ENCODE results near the gene KCNJ5. TPM values are rescaled to one million over a fixed set of nuclear protein-coding genes. Genes with fewer than 3 reads are reported as not detected.
A peak's percentile ranks its signal among the peaks of the same experiment; 100 is the strongest.

Gene KCNJ5
- polyA plus RNA-seq (ENCODE audit: insufficient read length): 3.6 TPM
- long read RNA-seq, donor 1, full-length matches to known transcripts: 3 of 3 reads
- long read RNA-seq, donor 1, partial matches to known transcripts: 0 of 3 reads
- long read RNA-seq, donor 1, other reads (novel, unspliced or antisense): 0 of 3 reads
- long read RNA-seq, donor 2, full-length matches to known transcripts: 4 of 25 reads
- long read RNA-seq, donor 2, partial matches to known transcripts: 10 of 25 reads
- long read RNA-seq, donor 2, other reads (novel, unspliced or antisense): 11 of 25 reads
- long read RNA-seq, donor 3, full-length matches to known transcripts: 3 of 3 reads
- long read RNA-seq, donor 3, partial matches to known transcripts: 0 of 3 reads
- long read RNA-seq, donor 3, other reads (novel, unspliced or antisense): 0 of 3 reads
- long read RNA-seq, donor 4: 0 reads
- long read RNA-seq, donor 5, full-length matches to known transcripts: 2 of 2 reads
- long read RNA-seq, donor 5, partial matches to known transcripts: 0 of 2 reads
- long read RNA-seq, donor 5, other reads (novel, unspliced or antisense): 0 of 2 reads
- long read RNA-seq, donor 6, full-length matches to known transcripts: 3 of 3 reads
- long read RNA-seq, donor 6, partial matches to known transcripts: 0 of 3 reads
- long read RNA-seq, donor 6, other reads (novel, unspliced or antisense): 0 of 3 reads
- long read RNA-seq, donor 7, full-length matches to known transcripts: 1 of 1 reads
- long read RNA-seq, donor 7, partial matches to known transcripts: 0 of 1 reads
- long read RNA-seq, donor 7, other reads (novel, unspliced or antisense): 0 of 1 reads
- long read RNA-seq, donor 8, partial matches to known transcripts: 0 of 1 reads
- long read RNA-seq, donor 8, other reads (novel, unspliced or antisense): 0 of 1 reads

DNA sequence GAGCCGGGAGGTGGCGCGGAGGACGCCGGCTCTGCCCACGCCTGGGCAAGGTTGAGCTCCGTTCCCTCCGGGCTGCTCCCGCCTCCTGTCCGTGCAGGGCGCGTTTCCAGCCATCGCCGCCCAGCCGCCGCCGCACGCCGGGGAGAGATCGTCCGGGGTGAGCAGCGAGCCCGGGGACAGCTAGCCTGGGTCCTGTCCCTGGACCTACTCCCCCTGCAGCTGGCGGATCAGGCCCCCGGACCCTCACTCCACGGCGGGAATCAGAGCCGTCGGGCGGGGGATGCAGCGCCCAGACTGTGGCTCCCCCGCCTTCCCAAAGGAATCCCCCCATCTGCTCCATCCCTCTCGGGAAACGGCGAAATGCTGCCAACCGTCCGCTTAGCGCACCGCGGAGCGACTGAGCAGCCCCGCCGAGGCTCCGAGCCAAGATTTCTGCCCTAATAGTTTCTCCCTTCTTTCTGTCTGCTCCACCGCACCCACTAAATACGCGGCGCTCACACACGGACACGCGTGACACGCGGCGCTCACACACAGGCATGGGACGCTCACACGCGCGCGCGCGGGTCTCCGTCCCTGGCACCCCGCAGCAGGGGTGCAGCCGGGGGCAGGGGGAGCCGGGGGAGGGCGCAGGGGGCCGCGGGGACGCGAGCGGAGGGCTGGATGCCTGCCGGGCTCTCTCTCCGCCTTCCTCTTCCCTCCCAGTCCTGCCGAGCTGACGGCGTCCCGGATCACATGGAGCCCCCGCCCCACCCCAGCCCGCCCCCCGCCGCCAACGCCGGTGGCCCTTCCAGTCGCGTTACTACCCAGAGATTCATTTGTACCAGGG, at the start of gene KCNJ5:
TSS of gene KCNJ5 (plus strand) at position 814 of the 826 bp plus-strand sequence. CDS start 19,918 bp downstream, outside the sequence.
- DNase-seq: no peak

DNA sequence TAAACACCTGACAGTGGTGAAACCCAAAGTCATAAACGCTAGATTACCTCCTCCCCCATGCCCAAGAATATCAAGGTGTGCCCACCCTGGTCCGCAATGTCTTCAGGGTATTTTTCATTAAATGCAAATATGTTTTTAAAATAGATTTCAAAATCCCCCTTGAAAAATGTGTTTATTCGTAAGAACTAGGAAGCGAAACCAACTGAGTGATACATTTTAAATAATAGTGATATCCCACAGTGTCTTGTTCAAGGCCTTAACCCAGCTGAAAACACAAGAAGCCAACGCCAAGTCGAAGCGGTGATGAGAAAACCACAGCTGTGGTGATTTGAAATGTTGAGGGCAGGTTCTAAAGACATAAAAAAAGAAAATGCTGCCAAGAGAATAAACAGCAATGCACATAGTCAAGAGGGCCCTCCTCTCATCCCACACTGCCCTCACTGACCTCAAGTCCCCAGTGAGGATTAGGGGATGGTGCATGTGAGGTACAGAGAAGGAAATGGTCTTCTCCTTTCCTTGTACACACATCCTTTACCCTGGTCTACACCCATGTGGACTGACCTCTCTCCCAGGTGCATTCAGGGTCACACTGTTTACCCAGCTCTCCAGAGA, 49.6 kb upstream of the KCNJ5 start:
- DNase-seq: no peak

DNA sequence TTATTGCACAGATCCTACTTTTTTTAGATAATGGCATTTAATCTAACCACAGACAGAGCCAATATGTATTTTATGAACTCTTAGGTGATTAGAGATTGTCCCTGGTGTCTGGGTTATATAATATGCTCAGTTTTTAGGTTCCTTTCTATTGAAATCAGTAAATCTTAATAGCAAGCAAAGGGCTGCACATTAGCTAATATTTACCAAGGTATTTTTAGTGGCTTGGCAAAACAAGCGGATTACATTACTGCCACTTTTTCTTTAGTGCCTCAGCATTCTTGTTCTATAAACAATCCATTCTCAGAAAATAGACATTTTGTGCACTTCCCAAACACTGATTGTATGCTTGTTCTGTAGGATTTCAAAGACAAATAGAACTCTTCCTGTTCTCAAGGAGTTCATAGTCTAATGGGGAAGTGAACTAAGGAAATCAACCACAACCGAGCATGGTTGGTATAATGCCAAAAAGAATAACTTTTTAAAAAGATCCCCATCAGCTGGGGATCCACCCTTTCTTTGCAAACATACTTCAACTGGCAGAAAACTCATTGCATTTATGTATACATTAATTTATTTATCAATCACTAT, 47.9 kb upstream of the KCNJ5 start:
- DNase-seq: no peak

DNA sequence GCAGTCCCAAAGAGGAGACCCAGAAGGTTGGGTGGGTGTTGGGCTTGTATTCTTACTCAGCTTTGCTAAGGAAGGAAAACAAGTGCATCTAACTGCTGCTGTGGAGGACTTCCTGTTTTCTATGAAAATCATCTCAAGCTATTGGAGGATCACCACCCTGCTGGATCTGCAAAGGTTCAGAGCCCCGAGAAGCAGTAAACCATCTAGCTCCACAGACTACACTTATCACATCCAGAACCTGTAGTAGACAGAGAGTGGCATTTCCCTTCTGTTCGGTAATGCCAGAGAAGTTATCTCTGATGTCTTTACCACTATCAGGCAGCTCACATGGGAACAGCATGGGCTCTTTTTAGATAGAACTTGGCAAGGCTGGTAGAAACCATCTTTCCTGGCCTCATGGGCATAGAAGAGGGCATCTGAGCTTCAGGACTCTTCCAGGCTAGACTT, 45.8 kb upstream of the KCNJ5 start:
- no peak for DNase-seq

DNA sequence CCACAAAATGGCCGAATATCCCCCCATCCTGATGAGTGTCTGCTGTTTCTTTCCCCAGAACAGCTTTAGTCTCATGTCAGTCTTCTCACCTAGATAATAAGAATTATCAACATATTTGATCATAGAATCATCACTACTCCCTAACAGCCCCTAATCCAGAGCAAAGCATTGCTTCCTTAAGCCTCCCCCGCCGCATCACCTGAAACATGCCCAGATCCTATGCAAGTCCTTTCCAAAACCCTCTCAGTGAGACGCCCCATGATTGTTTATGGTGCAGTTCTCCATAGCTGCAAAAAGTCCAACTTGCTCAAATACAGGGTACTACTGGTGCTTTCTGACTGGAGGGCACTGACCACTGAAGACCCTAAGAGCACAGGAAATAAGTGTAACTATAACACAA, 44.2 kb upstream of the KCNJ5 start:
- DNase-seq: no peak

DNA sequence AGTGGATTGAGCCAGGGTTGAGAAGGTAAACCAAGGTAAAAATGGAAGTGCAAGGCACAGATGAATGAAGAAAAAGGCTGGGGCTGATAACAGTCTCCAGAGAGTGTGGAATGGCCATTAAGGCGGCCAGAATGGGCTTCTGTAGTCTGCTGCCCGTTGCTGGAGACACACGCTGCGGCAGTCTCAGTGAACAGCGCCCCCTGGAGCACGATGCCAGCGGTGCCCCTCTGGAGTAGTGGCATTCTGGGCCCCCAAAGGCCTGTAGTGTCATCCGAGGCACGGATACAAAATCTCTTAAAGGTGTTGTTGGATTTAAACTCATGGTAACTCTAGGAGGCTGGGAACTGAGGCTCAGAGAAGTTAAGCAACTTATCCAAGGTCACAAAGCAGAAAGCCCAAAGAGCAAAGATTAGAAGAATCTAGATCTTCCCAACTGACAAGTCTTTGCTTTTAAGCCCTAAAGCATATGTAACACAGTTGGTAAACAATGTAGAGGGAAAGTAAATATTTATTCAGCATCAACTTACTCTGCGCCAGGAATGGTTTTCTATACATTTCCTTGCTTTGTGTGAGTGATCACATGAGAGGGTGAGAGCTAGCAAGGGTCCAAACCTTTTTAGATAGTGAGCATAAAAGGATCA, 42.2 kb upstream of the KCNJ5 start:
- no peak for DNase-seq

DNA sequence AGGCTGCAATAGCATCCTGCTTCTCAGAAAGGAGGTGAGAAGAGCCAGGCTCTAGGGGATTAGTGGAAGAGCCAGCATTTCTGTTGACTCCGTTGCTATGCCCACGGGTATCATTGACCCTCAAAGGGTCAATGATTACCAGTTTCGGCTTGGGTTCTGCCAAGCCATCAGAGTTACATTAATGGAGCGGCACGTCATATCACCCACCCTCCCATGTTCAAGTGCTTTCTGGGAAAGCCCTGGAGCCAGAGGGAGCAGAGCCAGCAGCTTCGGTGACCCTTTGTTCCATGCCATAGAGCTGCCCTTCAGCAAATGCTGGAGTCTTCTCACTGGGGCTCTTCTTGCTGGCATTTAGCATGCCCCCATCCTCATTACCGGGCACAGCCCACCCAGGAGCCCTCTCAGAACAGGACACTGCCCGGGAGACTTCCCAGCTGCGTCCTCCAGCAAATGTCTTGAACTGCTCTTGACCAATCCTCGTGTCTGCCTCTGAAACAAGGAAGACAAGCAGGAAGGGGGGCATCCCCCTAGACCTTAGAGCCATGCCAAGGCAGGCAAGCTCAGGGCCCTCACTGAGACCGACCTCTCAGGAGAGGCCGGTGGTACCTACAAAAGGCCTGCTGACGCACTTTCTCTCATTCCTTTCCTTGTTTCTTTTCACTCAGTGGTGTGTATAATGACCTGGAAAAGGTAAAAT, 38.7 kb upstream of the KCNJ5 start:
- no peak for DNase-seq

DNA sequence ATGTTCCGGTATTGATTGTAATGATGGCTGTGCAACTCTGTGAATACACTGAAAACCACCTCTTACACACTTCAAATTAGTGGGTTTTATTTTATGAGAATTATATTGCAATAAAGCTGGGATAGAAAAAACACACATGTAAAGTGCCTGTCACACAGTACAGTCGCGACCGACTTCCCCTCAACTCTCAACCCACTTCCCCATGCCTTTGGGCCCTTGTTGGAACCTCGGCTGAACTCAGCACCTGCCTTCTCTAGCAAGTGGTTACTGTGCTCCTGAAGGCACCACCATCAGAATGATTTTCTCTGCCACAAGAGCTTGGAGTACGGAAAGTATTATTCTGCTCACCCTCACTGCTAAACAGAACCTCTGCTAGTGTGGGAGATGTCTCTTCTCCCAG, 37.6 kb upstream of the KCNJ5 start:
- no peak for DNase-seq

DNA sequence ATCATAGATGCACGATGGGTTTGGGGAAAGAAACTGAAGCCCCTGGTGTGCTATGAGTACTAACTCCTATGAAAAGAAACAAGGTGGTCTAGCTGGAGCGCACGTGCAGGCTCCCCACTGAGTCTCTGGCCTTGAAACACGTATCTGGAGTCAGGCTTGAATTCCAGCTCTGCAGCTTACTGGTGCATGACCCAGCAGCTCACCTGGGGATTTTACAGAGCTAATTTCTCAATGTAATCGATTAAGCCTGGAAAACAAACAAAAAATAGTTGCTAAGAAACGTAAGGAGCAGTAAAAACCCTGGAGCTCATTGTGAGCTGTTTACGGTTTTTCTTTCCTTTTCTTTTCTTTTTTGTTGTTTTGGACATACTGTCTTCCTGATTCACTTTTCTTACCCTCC, 36.3 kb upstream of the KCNJ5 start:
- DNase-seq: no peak

DNA sequence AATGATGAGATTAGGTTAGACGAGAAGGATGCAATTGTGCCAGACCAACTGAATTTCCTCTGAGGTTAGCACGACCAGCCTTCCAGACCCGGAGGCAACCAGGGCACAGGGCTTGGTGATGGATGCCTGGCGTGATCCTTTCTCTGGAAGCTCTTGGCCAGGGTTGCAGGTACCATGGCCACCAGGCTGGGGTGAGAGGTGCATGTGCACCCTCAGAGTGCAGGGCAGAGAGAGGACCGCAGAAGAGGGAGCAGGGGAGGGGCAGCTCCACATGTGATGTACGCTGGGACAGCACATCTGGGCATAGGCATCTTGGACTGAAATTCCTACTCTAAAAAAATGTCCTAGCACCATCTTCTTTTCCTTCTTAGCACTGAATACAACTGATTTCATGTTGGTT, 34.9 kb upstream of the KCNJ5 start:
- DNase-seq: no peak

DNA sequence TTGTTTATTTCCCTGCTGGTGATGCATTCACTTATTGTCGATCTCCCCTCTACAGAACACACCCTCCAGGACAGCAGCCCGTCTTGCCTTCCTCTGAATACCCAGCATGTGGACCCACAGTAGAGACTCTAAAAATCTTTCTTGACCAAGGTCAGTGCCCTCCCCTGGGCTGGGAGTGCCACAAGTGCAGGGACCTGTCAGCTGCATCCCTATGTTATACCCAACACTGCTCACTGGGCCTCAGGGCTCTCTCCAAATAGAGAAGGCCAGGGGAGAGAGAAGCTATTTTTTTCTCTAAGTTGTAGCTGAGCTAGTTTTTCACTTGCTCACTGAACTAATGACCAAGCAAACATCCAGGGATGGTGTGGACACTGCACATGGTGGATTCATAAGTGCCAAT, 33.8 kb upstream of the KCNJ5 start:
- no peak for DNase-seq

DNA sequence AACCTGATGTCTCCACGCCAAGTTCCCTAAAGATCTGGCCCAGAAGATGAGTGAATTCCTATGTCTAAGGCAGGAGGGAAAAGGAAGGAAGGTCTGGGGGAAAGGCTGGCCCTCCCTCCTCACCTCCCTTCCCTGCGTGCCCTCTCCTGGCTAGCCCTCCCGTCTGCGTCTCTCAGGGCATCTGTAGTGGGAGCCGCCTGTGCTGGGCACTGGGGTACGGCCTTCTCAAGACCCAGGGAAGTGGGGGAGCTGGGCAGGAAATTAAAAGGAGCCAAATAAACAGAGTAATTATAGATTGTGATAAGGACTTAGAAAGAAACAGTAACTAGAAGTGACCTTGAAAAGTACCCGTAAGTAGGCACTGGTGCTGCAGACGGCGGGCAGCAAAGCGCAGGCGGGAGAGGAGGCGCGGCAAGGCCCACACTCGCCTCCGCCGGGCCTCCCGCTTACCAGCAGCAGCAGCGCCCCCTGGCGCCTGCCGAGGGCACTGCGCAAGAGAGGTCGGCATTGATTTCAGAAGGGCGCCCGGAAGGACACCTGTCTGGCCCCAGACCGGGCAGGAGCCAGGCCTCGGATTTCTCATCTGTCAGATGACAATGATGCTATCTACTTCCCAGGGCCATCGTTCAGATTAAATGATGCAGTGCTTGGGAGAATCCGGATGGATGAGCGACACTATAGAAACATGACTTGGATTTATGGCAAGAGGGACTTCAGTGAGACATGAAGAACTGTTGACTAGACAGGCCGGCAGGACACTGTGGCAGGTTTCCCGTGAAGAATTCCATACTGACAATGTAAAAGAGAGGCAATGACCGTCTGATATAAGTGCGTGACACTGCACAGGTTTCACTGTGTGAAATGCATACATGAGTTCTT, 31.4 kb upstream of the KCNJ5 start:
- peak; percentile 71 for DNase-seq

DNA sequence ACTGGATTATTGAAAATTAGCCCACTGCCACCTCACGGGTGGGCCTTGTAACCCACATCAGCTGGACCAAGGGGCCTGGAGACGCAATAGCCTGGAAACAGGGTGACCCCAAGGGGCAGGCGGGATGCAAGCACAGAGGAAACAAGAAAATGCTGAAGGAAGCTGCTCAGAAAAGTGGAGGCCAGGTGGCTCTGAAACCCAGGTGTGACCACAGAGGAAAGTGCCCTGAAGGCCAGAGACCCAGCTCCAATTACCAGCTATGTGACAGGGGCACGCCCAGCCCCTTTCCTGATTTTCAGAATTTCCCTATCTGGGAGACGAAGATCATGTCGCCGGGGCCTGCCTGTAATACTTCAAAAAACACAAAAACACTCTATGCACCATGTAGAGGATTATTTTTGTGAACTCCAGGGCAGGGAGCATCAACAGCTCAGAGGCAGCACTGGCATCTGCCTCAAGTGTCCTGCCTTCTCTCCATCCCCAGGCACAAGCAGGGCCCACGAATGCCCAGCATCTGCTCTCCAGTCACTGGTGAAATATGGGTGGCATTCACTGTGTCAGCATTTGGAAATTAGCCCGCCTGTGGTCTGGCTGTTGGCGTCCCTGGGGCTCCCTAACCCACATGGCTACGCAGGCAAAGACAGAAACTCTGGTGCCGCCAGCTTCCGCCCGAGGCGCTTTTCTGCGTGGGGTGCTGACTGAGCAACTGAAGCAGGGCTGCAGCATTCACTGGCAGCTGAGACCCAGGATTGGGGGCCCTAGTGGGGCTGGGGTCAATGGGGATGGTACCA, 30.4 kb upstream of the KCNJ5 start:
- DNase-seq: no peak

DNA sequence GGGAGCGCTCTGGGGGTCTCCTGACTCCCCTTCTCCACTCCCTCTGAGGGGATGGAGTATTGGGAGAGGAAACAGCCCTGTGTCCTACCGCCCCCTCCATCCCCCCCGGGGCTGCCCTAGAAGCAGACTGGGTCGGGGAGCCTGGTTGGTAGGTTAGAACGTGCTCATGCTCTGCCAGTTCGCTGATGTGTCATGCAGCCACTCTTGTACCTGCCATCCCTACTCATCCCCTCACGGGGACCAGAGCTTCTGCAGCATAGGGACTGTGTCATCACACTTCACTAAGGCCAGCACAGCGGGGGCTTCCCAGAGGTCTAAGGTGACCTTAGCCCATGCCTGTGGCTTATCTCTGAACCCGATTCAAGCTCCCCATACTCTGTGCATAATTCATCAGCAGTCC, 28.8 kb upstream of the KCNJ5 start:
- DNase-seq: no peak

DNA sequence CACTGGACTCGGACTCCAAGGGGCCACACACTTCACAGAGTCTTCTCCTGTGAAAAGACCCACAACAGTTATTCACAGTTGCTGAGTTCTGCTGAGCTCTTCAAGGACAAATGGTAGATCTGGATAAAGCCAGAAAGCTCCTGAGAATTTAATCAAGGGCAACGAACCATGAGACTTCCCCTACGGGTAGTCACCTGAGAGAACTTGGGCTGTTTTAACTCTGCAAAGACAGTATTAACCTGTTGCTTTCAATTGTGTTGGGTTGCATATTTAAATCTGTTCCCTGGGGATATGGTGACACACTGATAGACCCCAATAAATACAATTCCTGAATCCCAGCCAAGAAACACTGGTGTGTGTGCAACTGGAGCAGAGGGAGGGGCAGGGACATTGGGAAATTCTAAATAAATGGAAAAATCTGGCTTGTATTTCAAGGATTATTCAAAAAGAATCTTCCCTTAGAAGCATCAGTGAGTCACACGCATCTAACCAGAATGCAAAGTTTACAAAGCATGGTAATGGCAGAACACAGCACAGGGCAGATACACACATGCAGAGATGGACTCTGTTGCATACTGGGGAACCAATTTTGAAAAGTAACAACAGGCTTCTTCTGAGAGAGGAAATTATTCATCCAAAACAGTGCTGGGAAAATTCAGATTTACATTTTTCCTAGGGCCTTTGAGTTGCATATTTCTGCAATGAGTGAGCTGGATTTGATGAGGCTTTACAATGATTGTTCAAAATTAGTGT, 28.1 kb upstream of the KCNJ5 start:
- peak; percentile 48 for DNase-seq

DNA sequence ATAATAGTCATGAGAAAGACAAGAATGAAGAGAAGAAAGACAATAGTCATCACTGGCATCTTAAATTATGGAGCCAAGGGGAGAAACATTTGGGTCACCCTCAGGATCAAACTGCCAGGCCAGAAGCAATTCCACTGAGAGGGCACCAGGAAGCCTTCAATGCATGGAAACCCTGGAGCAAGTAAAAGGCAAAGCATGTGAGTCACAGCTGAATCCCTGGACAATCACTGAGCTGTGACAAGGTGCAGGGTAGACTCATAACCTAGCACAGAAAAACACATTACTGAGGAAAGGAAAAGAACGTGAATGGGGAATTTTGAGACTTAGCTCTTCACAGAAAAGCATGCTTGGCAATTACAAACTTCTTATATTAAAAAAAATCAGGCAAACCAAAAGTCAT, 25.7 kb upstream of the KCNJ5 start:
- no peak for DNase-seq

DNA sequence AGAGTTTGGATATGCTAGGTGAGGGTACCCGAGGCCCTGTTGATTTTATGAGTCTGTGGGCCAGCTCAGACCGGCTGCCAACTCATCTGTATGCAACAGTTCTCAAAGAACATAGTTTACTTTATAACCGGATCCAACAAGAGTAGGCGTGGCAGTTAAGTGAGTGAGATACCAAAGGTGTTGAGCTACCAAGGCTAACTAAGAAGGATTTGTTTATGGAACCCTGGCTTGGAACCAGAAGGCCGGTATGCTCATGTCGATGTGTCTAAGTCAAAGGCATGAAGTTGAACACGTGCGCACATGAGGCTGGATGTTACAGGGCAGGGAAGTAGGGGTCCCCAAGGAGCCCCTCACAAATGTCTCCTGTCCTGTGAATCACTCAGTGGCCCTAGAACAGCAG, 23.9 kb upstream of the KCNJ5 start, which contains the start of gene KCNJ1:
TSS of gene KCNJ1 (minus strand) at position 20 of the 400 bp plus-strand sequence. CDS start 27,053 bp downstream, outside the sequence.
- DNase-seq: no peak

Measured in left kidney (tissue), 8 donors.